ENCODE results near the gene ELL2. TPM values are rescaled to one million over a fixed set of nuclear protein-coding genes. Genes with fewer than 3 reads are reported as not detected.
A peak's percentile ranks its signal among the peaks of the same experiment; 100 is the strongest.
"Not testable (repeated sequence)": the region's sequence is repeated elsewhere in the genome, so short reads cannot be mapped to it uniquely, and the experiment has no call there.

ELL2 gene
- polyA plus RNA-seq, 1 donor (not counting 4 experiments of a cell fraction or from before 2014, with no cell fraction given) = 100 TPM

DNA sequence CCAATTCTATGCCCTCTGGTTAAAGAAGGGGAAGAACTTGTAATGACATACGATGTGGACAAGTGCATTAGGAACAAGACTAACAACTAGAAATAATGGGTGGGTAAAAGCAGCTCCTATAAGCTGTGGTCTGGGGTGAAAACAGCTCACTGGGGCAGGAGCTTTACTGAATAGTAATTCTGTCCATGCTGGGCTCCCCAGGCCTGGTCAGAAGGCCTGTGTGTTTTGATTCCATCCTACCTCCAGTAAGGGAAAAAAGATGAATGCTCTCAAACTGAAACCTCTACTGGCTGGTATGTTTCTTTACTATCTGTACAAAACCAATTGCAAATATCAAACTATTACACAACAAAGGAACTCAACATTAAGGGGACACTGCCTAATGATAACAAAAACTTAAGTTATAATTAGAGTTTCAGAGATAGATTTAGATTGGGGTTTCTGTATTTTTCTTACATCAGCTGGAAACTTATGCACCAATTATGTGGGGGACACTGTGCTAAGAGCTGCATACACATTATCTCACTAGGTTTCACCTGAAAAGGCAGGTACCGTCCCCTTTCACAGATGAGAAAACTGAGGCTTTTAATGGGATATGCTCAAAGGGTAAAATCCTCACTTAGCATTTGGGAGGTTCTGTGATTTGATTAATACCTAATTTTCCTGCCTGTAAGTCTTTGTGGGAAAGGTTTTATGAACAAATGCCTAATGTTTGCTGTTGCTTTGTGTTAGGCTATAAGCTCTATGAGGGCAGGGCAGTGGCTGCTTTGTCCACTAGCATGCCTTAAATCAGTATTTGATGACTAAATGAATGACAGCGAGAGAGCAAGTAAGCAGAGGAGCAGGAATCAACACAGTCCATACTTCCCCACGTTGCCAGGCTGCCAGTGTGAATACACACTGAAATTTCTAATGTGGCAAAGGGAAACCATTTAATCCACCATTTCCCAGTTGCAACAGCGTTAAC lies 53.6 kb downstream of the ELL2 start:
- Histone ChIP-seq H4K20me1 (ENCODE audit: control insufficient read depth, extremely low read depth, insufficient read depth, low read length) (peaks cover 15% of the 10 kb centered on the region), H2AFZ (ENCODE audit: control insufficient read depth, low read length) (no peak overlapping the region), H3K36me3 (ENCODE audit: control insufficient read depth in 2 of 2, extremely low read depth in 1 of 2, insufficient read depth in 2 of 2, low read length in 2 of 2) (peaks cover 14 to 56% of the 10 kb centered on the region in 2 experiments), H3K4me2 (ENCODE audit: control insufficient read depth, extremely low read depth, insufficient read depth, low read depth, low read length) (no peak overlapping the region), H3K79me2 (ENCODE audit: control insufficient read depth, insufficient read depth, low read length) (peaks cover 82% of the 10 kb centered on the region), H3K27ac (ENCODE audit: control insufficient read depth, insufficient read depth, low read length) (no peak overlapping the region), H3K9me1 (ENCODE audit: control insufficient read depth, extremely low read depth, insufficient read depth, low read length) (peaks cover 4% of the 10 kb centered on the region), H3K4me3 (ENCODE audit: control insufficient read depth in 2 of 3, extremely low read depth in 1 of 3, insufficient read depth in 2 of 3, low read depth in 1 of 3, low read length in 3 of 3) (no peak overlapping the region), H3K9ac (ENCODE audit: control insufficient read depth, extremely low read depth, insufficient read depth, low read length) (no peak overlapping the region), H3K9me3 (ENCODE audit: control insufficient read depth, low read depth, low read length) (no peaks in the 10 kb centered on the region), H3K4me1 (ENCODE audit: control insufficient read depth, extremely low read depth, insufficient read depth, low read length) (peaks cover 2% of the 10 kb centered on the region), H3K27me3 (ENCODE audit: control insufficient read depth, extremely low read depth, insufficient read depth, low read length) (no peaks in the 10 kb centered on the region)
- FAIRE-seq (no peak), DNase-seq (ENCODE audit: low read depth, low spot score) (no peak)
- dilution Hi-C loops (cut with MboI; ENCODE audit: extremely low pct_ligation_motif_present, low sequenced_read_pairs) = no loop called here
- TF ChIP-seq EZH2 (IDR thresholded peaks at IDR 0.05; ENCODE audit: low read length) = no peak
- TF ChIP-seq, protein P1, sequence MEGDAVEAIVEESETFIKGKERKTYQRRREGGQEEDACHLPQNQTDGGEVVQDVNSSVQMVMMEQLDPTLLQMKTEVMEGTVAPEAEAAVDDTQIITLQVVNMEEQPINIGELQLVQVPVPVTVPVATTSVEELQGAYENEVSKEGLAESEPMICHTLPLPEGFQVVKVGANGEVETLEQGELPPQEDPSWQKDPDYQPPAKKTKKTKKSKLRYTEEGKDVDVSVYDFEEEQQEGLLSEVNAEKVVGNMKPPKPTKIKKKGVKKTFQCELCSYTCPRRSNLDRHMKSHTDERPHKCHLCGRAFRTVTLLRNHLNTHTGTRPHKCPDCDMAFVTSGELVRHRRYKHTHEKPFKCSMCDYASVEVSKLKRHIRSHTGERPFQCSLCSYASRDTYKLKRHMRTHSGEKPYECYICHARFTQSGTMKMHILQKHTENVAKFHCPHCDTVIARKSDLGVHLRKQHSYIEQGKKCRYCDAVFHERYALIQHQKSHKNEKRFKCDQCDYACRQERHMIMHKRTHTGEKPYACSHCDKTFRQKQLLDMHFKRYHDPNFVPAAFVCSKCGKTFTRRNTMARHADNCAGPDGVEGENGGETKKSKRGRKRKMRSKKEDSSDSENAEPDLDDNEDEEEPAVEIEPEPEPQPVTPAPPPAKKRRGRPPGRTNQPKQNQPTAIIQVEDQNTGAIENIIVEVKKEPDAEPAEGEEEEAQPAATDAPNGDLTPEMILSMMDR (optimal IDR thresholded peaks at IDR 0.05 in 1 of 3, IDR thresholded peaks at IDR 0.05 in 1 of 3, conservative IDR thresholded peaks at IDR 0.05 in 1 of 3; ENCODE audit: extremely low read depth in 1 of 3, insufficient read depth in 2 of 3, low read length in 3 of 3) = no peak

DNA sequence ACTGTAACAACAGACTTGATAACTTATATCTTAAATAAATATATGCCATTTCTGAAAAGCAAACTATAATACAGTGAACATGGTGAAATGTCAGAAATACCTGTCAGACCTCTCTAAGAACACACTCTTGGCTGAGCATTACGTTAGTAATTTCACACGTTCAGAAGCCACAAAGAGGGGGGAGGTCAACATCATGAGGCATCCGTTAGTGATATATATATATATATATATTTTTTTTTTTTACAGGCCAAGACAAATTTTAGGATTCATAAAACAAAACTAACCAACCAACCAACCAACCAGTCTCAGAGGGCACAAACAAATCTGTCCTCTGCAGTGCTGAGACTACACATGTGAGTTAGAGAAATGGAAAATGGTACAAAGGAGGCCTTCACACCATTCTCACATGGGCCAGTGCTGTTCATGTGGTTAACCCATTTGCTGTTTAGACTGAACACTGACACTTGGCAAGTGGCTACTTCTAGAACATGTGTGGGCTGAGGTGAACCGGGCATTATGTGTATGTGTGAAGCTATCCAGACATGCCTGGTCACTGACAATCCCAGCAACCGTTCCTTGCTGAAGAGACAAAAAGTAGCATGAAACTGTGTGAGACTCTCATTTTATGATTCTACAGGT lies 54.5 kb downstream of the ELL2 start:
- FAIRE-seq (no peak), DNase-seq (ENCODE audit: low read depth, low spot score) (no peak)
- Histone ChIP-seq H3K27ac (ENCODE audit: control insufficient read depth, insufficient read depth, low read length) (no peak overlapping the region), H3K4me1 (ENCODE audit: control insufficient read depth, extremely low read depth, insufficient read depth, low read length) (peaks cover 10% of the 10 kb centered on the region), H3K36me3 (ENCODE audit: control insufficient read depth in 2 of 2, extremely low read depth in 1 of 2, insufficient read depth in 2 of 2, low read length in 2 of 2) (peaks cover 14 to 53% of the 10 kb centered on the region in 2 experiments), H3K79me2 (ENCODE audit: control insufficient read depth, insufficient read depth, low read length) (peaks cover 74% of the 10 kb centered on the region), H3K9me3 (ENCODE audit: control insufficient read depth, low read depth, low read length) (no peaks in the 10 kb centered on the region), H3K9me1 (ENCODE audit: control insufficient read depth, extremely low read depth, insufficient read depth, low read length) (peaks cover 4% of the 10 kb centered on the region), H3K4me3 (ENCODE audit: control insufficient read depth in 2 of 3, extremely low read depth in 1 of 3, insufficient read depth in 2 of 3, low read depth in 1 of 3, low read length in 3 of 3) (no peak overlapping the region), H2AFZ (ENCODE audit: control insufficient read depth, low read length) (no peak overlapping the region), H3K4me2 (ENCODE audit: control insufficient read depth, extremely low read depth, insufficient read depth, low read depth, low read length) (no peak overlapping the region), H4K20me1 (ENCODE audit: control insufficient read depth, extremely low read depth, insufficient read depth, low read length) (peaks cover 12% of the 10 kb centered on the region), H3K27me3 (ENCODE audit: control insufficient read depth, extremely low read depth, insufficient read depth, low read length) (no peaks in the 10 kb centered on the region), H3K9ac (ENCODE audit: control insufficient read depth, extremely low read depth, insufficient read depth, low read length) (no peak overlapping the region)
- no peak for TF ChIP-seq EZH2 (IDR thresholded peaks at IDR 0.05; ENCODE audit: low read length)
- TF ChIP-seq, protein P1 (optimal IDR thresholded peaks at IDR 0.05 in 1 of 3, IDR thresholded peaks at IDR 0.05 in 1 of 3, conservative IDR thresholded peaks at IDR 0.05 in 1 of 3; ENCODE audit: extremely low read depth in 1 of 3, insufficient read depth in 2 of 3, low read length in 3 of 3) = no peak
- dilution Hi-C loops (cut with MboI; ENCODE audit: extremely low pct_ligation_motif_present, low sequenced_read_pairs) = no loop called here

DNA sequence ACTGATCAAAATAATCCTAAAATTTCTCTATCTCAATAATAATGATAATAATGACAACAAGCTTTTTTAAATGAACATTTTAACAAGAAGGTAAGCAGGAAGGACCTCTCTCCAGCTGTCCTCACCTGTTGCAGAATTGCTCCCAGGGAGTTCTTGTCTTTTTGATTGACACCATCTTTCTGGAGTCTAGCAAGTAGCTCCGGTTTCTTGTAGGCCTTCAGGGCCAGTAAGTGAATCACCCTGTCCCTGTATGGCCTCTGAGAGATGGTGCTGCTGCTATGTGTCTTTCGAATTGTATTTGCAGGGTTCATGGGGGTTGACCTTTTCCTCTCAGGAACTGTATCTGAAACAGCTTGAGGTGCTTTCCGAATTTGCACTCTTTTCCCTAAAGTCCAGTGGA lies 55.3 kb downstream of the ELL2 start:
- Histone ChIP-seq H4K20me1 (ENCODE audit: control insufficient read depth, extremely low read depth, insufficient read depth, low read length) (peaks cover 12% of the 10 kb centered on the region), H3K36me3 (ENCODE audit: control insufficient read depth in 2 of 2, extremely low read depth in 1 of 2, insufficient read depth in 2 of 2, low read length in 2 of 2) (peaks cover 14 to 51% of the 10 kb centered on the region in 2 experiments), H3K79me2 (ENCODE audit: control insufficient read depth, insufficient read depth, low read length) (peaks cover 70% of the 10 kb centered on the region), H3K4me1 (ENCODE audit: control insufficient read depth, extremely low read depth, insufficient read depth, low read length) (peaks cover 18% of the 10 kb centered on the region)
- H3K27me3 ChIP-seq (ENCODE audit: control insufficient read depth, extremely low read depth, insufficient read depth, low read length); H3K4me2 ChIP-seq (ENCODE audit: control insufficient read depth, extremely low read depth, insufficient read depth, low read depth, low read length); H3K4me3 ChIP-seq (ENCODE audit: control insufficient read depth in 2 of 3, extremely low read depth in 1 of 3, insufficient read depth in 2 of 3, low read depth in 1 of 3, low read length in 3 of 3); H3K9me1 ChIP-seq (ENCODE audit: control insufficient read depth, extremely low read depth, insufficient read depth, low read length); H2AFZ ChIP-seq (ENCODE audit: control insufficient read depth, low read length); dilution Hi-C loops (cut with MboI; ENCODE audit: extremely low pct_ligation_motif_present, low sequenced_read_pairs); DNase-seq (ENCODE audit: low read depth, low spot score); H3K27ac ChIP-seq (ENCODE audit: control insufficient read depth, insufficient read depth, low read length); H3K9me3 ChIP-seq (ENCODE audit: control insufficient read depth, low read depth, low read length); H3K9ac ChIP-seq (ENCODE audit: control insufficient read depth, extremely low read depth, insufficient read depth, low read length): not testable (repeated sequence)
- FAIRE-seq = peak; percentile 29
